ENCODE results near the gene NMUR1.
"Not testable (repeated sequence)": the region's sequence is repeated elsewhere in the genome, so short reads cannot be mapped to it uniquely, and the experiment has no call there.

NMUR1 gene

DNA sequence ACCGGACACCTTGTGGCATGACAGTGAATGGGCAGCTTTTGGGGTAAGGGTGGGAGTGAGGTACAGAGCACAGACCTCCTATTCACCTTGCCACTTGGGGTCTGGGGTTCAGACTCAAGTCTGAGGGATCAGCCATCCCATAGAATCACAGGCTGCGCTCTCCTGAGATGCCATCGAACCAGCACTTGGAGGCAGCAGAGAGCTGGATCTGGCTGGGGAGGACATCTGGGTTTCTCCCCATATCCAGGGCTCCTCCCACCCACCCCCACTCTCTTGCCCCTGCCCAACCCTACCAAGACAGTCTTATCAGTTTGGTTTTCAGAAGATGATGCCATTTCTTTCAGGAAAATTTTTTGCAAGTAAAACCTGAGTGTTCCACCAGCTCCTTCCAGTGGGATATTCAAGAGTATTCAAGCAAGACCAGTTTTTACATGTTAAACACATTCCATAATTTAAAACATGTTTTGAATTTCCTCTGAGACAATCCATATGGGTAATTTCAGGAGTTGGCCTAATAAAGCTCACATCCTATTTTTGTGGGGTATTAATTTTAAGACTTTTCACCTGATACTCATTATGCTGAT is 33.2 kb upstream of the NMUR1 start:
- Histone ChIP-seq H3K9ac (ENCODE audit: low read length) (no peak overlapping the region), H4K20me1 (ENCODE audit: insufficient read depth, low read length) (no peaks in the 10 kb centered on the region), H3K79me2 (ENCODE audit: low read length) (no peaks in the 10 kb centered on the region), H3K4me3 (ENCODE audit: low read length) (no peak overlapping the region), H3K9me3 (replicated peaks; ENCODE audit: insufficient read depth, low read length) (no peaks in the 10 kb centered on the region), H3F3A (ENCODE audit: insufficient read depth, low read length) (no peaks in the 10 kb centered on the region), H3K4me2 (ENCODE audit: low read depth, low read length) (no peak overlapping the region), H3K27me3 (replicated peaks; ENCODE audit: insufficient read depth, low read length) (no peaks in the 10 kb centered on the region), H2AFZ (ENCODE audit: low read length) (no peak overlapping the region), H3K27ac (ENCODE audit: low read length) (no peak overlapping the region), H3K4me1 (ENCODE audit: low read length) (no peaks in the 10 kb centered on the region), H3K36me3 (replicated peaks; ENCODE audit: insufficient read depth, low read length) (no peaks in the 10 kb centered on the region), H3K9me2 (replicated peaks; ENCODE audit: insufficient read depth, low read length) (no peaks in the 10 kb centered on the region)
- peak; percentile 52 for DNase-seq
- TF ChIP-seq EZH2 (optimal IDR thresholded peaks at IDR 0.05; ENCODE audit: low read depth, low read length) (no peak), EZH2phosphoT487 (IDR thresholded peaks at IDR 0.05; ENCODE audit: low read length) (no peak)
- TF ChIP-seq, protein P1, sequence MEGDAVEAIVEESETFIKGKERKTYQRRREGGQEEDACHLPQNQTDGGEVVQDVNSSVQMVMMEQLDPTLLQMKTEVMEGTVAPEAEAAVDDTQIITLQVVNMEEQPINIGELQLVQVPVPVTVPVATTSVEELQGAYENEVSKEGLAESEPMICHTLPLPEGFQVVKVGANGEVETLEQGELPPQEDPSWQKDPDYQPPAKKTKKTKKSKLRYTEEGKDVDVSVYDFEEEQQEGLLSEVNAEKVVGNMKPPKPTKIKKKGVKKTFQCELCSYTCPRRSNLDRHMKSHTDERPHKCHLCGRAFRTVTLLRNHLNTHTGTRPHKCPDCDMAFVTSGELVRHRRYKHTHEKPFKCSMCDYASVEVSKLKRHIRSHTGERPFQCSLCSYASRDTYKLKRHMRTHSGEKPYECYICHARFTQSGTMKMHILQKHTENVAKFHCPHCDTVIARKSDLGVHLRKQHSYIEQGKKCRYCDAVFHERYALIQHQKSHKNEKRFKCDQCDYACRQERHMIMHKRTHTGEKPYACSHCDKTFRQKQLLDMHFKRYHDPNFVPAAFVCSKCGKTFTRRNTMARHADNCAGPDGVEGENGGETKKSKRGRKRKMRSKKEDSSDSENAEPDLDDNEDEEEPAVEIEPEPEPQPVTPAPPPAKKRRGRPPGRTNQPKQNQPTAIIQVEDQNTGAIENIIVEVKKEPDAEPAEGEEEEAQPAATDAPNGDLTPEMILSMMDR (IDR thresholded peaks at IDR 0.05; ENCODE audit: low read length) = peak; percentile 46

DNA sequence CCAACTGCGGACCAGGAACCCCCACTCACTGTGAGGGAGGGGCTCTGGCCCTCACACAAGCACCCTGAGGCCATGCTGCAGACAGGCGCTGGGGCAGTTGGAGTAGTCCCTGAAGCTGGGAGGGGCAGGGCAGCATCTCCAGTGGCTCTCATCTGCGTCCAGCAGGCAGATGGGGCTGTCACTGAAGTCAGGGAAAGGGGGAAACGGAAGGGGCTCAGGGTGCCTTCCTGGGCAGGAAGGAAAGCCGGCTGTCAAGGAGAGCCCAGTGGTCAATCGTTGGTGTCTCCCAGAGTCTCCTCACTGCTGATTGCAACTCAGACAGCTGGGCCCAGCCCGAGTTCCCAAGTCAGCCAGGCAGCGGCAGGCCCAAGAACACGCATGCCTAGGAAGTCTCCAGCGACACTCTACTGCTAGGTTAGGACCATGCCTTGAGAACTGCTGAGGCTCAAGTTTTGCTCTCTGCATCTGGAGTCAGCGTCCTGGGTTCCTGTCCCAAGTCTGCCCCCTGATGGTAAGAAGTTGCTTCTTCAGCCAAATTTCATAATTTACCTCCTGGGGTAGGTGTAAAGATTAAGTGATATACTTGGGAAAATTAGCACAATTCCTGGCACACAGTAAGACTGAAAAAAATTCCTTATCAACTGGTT is 27.4 kb upstream of the NMUR1 start:
- peaks cover 3% of the 10 kb centered on the region; the same call in 1 of the 2 replicates for H3K4me1 ChIP-seq (ENCODE audit: low read length)
- H4K20me1 ChIP-seq (ENCODE audit: insufficient read depth, low read length) = no peaks in the 10 kb centered on the region
- no peak overlapping the region for H3K4me3 ChIP-seq (ENCODE audit: low read length)
- no peak overlapping the region for H3K27ac ChIP-seq (ENCODE audit: low read length)
- H3K27me3 ChIP-seq (replicated peaks; ENCODE audit: insufficient read depth, low read length) = no peaks in the 10 kb centered on the region; the same call in 1 of the 2 replicates
- no peaks in the 10 kb centered on the region for H3K79me2 ChIP-seq (ENCODE audit: low read length)
- TF ChIP-seq, protein P1 (IDR thresholded peaks at IDR 0.05; ENCODE audit: low read length) = peak; percentile 66
- TF ChIP-seq EZH2 (optimal IDR thresholded peaks at IDR 0.05; ENCODE audit: low read depth, low read length) = no peak
- H3K9me2 ChIP-seq (replicated peaks; ENCODE audit: insufficient read depth, low read length) = no peaks in the 10 kb centered on the region
- no peaks in the 10 kb centered on the region for H3K36me3 ChIP-seq (replicated peaks; ENCODE audit: insufficient read depth, low read length)
- H3K9me3 ChIP-seq (replicated peaks; ENCODE audit: insufficient read depth, low read length) = no peaks in the 10 kb centered on the region
- H3K4me2 ChIP-seq (ENCODE audit: low read depth, low read length) = 0 out of 2 replicates have a peak overlapping the region, but pooled peaks have one; percentile 19
- H3F3A ChIP-seq (ENCODE audit: insufficient read depth, low read length) = no peaks in the 10 kb centered on the region
- DNase-seq = peak; percentile 86
- H3K9ac ChIP-seq (ENCODE audit: low read length) = no peak overlapping the region
- peak overlapping the region; percentile 45; the same call in 1 of the 2 replicates for H2AFZ ChIP-seq (ENCODE audit: low read length)

DNA sequence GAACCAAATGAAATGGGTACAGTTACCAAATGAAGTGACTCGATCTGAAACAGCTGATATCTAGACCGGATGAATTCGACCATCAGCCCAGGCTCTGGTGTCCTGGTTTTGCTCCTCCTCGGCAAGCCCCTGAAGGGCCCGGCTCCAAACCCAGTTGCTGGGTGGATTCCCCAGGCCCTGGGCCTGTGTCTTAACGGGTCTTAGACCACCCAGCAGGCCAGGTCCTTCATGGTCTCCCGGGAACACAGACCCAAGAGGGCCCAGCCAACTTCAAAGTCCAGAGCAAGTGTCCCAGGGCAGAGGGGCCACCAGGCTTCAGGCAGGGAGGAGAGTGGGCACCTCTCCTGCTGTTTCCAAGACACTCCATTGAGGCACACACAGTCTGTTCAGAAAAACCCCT is 26.7 kb upstream of the NMUR1 start:
- H3K4me3 ChIP-seq (ENCODE audit: low read length) = no peak overlapping the region
- H3K9me2 ChIP-seq (replicated peaks; ENCODE audit: insufficient read depth, low read length) = no peaks in the 10 kb centered on the region
- H3K4me1 ChIP-seq (ENCODE audit: low read length) = peaks cover 3% of the 10 kb centered on the region; the same call in 1 of the 2 replicates
- H2AFZ ChIP-seq (ENCODE audit: low read length) = no peak overlapping the region
- no peaks in the 10 kb centered on the region for H3K36me3 ChIP-seq (replicated peaks; ENCODE audit: insufficient read depth, low read length)
- no peak for TF ChIP-seq EZH2 (optimal IDR thresholded peaks at IDR 0.05; ENCODE audit: low read depth, low read length)
- TF ChIP-seq, protein P1 (IDR thresholded peaks at IDR 0.05; ENCODE audit: low read length) = no peak
- no peak for TF ChIP-seq EZH2phosphoT487 (IDR thresholded peaks at IDR 0.05; ENCODE audit: low read length)
- H3K27ac ChIP-seq (ENCODE audit: low read length) = no peak overlapping the region
- no peak overlapping the region for H3K9ac ChIP-seq (ENCODE audit: low read length)
- no peaks in the 10 kb centered on the region; the same call in 1 of the 2 replicates for H3K27me3 ChIP-seq (replicated peaks; ENCODE audit: insufficient read depth, low read length)
- no peaks in the 10 kb centered on the region for H3K9me3 ChIP-seq (replicated peaks; ENCODE audit: insufficient read depth, low read length)
- no peaks in the 10 kb centered on the region for H3F3A ChIP-seq (ENCODE audit: insufficient read depth, low read length)
- H3K79me2 ChIP-seq (ENCODE audit: low read length) = no peaks in the 10 kb centered on the region
- no peak overlapping the region for H3K4me2 ChIP-seq (ENCODE audit: low read depth, low read length)
- no peaks in the 10 kb centered on the region for H4K20me1 ChIP-seq (ENCODE audit: insufficient read depth, low read length)
- no peak for DNase-seq

DNA sequence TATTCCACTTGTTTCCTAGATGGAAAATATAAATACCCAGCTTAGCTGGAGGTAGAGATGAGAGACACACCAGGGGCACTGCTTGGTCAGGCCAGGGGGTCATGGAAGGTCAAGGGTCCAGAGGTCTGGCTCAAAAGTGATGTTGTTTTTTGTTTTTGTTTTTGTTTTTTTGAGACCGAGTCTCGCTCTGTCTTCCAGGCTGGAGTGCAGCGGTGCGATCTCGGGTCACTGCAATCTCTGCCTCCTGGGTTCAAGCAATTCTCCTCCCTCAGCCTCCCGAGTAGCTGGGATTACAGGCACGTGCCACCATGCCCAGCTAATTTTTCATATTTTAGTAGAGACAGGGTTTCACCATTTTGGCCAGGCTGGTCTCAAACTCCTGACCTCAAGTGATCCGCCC is 26.3 kb upstream of the NMUR1 start:
- not testable (repeated sequence) for H3K79me2 ChIP-seq (ENCODE audit: low read length); H3K4me1 ChIP-seq (ENCODE audit: low read length); DNase-seq; H3K4me2 ChIP-seq (ENCODE audit: low read depth, low read length); H3F3A ChIP-seq (ENCODE audit: insufficient read depth, low read length); H3K4me3 ChIP-seq (ENCODE audit: low read length); H3K36me3 ChIP-seq (replicated peaks; ENCODE audit: insufficient read depth, low read length); H3K9me2 ChIP-seq (replicated peaks; ENCODE audit: insufficient read depth, low read length); H2AFZ ChIP-seq (ENCODE audit: low read length); H3K27ac ChIP-seq (ENCODE audit: low read length); H4K20me1 ChIP-seq (ENCODE audit: insufficient read depth, low read length); H3K27me3 ChIP-seq (replicated peaks; ENCODE audit: insufficient read depth, low read length); H3K9ac ChIP-seq (ENCODE audit: low read length); H3K9me3 ChIP-seq (replicated peaks; ENCODE audit: insufficient read depth, low read length)
